Testis (tissue), 2 donors: ENCODE measurements around the gene TMEM182.

Experiments
- POLR2A ChIP-seq: fragments of 450-650 bp; IDR thresholded peaks from one replicate; pipeline ENCODE4 v1.6.1; 2017; ENCODE audit warnings: antibody characterized with exemption, mild to moderate bottlenecking, moderate library complexity
- TF ChIP-seq, protein P1 (sequence below), 3 experiments: fragments of 450-650 bp in 2 of 3; fragments of 200-600 bp in 1 of 3; sonication (generic) in 1 of 3; IDR thresholded peaks; one replicate each; pipeline ENCODE4 v1.5.1; 2016 to 2019; ENCODE audit warnings: antibody characterized with exemption in 3 of 3, mild to moderate bottlenecking in 2 of 3, moderate library complexity in 1 of 3

DNA sequence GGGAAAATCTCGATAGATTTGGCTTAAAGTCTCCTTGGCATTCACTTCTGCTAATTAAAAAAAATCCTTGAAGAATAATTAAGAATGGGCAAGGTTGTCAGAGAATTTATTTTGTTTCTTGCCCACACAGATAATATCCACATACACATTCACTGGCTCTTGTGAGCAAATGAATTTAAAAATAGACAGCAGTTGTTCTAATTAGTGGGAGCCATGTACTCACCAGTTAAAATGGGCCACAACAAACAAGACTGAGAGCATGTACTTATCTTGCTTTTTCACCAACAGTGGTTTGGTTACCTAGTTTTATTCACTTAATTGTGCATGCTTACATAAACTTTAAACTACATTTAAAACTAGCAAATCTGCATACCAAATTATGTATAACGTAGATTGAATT lies 53.5 kb downstream of the TMEM182 start:
- TF ChIP-seq, protein P1, sequence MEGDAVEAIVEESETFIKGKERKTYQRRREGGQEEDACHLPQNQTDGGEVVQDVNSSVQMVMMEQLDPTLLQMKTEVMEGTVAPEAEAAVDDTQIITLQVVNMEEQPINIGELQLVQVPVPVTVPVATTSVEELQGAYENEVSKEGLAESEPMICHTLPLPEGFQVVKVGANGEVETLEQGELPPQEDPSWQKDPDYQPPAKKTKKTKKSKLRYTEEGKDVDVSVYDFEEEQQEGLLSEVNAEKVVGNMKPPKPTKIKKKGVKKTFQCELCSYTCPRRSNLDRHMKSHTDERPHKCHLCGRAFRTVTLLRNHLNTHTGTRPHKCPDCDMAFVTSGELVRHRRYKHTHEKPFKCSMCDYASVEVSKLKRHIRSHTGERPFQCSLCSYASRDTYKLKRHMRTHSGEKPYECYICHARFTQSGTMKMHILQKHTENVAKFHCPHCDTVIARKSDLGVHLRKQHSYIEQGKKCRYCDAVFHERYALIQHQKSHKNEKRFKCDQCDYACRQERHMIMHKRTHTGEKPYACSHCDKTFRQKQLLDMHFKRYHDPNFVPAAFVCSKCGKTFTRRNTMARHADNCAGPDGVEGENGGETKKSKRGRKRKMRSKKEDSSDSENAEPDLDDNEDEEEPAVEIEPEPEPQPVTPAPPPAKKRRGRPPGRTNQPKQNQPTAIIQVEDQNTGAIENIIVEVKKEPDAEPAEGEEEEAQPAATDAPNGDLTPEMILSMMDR (IDR thresholded peaks at IDR 0.05), result no peak
- TF ChIP-seq POLR2A, result no peak
